ENCODE results near the gene PDE4A.

- TF ChIP-seq CTCF (IDR thresholded peaks at IDR 0.05) (no peak), EP300 (IDR thresholded peaks at IDR 0.05) (no peak)
Measured at GRCh38 chr19:10431943-10432735, 11.8 kb downstream of the PDE4A start.

Data from ovary (tissue), 3 donors.